HG03558 (cell line): ENCODE measurements around the gene RPS13.
"Not testable (repeated sequence)": the region's sequence is repeated elsewhere in the genome, so short reads cannot be mapped to it uniquely, and the experiment has no call there.

ENCODE experiments used
- ATAC-seq: cut with Tn5 transposase; IDR thresholded peaks from one replicate; pipeline ENCODE4 v1.9.1; 2021; ENCODE audit warnings: moderate number of reproducible peaks; ENCODE audit not compliant: unreplicated experiment; ENCODE audit errors: extremely low read depth

Gene RPS13

GRCh38 chr11:17036666-17037658 is 40.5 kb downstream of the RPS13 start:
- ATAC-seq: no peak

DNA sequence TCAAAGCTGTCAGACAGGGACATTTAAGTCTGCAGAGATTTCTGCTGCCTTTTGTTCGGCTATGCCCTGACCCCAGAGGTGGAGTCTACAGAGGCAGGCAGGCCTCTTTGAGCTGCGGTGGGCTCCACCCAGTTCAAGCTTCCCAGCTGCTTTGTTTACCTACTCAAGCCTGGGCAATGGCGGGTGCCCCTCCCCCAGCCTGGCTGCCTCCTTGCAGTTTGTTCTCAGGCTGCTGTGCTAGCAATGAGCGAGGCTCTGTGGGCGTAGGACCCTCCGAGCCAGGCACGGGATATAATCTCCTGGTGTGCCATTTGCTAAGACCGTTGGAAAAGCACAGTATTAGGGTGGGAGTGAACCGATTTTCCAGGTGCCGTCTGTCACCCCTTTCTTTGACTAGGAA is 43.4 kb downstream of the RPS13 start:
- ATAC-seq: not testable (repeated sequence)

DNA sequence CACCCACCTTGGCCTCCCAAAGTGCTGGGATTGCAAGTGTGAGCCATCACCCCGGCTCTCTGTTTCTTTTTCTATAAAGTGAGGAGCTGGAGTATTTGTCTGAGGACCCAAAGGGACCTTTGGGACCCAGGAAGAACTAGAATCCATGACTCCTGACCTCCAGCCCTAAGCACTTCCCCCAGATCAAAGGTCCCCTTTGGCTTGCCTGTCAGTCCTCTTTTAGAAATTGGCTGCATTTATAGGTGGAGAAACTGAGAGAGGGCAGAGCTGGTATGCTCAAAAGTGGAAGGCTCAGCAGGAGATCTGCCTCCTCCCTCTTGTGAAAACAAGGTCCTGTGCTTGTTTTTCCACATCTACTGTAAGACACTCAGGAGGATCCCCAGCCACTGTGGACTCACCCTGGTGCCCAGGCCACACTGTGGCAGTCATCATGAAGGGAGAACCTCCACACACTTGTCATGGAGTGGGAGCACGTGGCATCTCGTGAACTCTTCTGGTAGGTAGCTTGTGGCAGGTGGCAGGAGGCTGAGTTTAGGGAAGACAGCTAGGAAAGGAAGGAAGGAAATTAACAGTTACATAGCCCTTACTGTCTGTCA is 50.9 kb downstream of the RPS13 start:
- ATAC-seq: no peak

DNA sequence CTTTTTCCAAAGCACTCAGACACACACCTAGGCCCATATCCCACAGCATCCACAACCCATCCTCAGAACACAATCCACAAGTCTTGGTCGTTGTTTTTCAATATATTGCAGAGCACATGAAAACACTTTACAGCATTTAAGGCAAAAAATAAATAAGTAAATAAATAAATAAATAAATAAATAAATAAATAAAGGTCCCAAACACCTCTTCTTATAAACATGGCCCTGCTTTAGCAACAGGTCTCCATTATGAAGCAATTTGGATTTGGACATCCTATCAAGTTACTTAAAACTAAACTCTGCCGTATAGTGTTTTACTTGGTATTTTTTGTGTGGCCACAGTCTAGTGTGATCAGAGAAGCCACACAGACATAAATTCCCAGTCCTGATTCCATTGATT is 52.5 kb downstream of the RPS13 start:
- ATAC-seq: no peak
